Caco-2 (cell line): ENCODE results near the gene EME2. TPM values are rescaled to one million over a fixed set of nuclear protein-coding genes. Genes with fewer than 3 reads are reported as not detected.
"Not testable (repeated sequence)": the region's sequence is repeated elsewhere in the genome, so short reads cannot be mapped to it uniquely, and the experiment has no call there.

Experiments used
- BruUV-seq: library from RNA; stranded (reverse); fragments of 400-500 nt; replicated peaks from 2 replicates; lab custom pipeline; 2021; lab: Mats Ljungman, UMichigan
- CTCF ChIA-PET: fragments of 300-600 bp; sonication (Branson Sonifier 250); formaldehyde crosslinking; loops from one replicate; lab custom pipeline; 2022; ENCODE audit warnings: antibody characterized with exemption; lab: Charles Lee
- POLR2A ChIA-PET: fragments of 300-600 bp; sonication (Branson Sonifier 250); formaldehyde crosslinking; loops from one replicate; lab custom pipeline; 2022; ENCODE audit warnings: antibody characterized with exemption; lab: Charles Lee
- DNase-seq, 2 experiments: peaks; one replicate each; pipeline versions ENCODE4 v3.0.0 to v3.0.0-alpha.2; 2020 to 2022
- H3K27me3 ChIP-seq: replicated peaks from 2 replicates; pipeline ENCODE4 v1.6.0; 2011; ENCODE audit warnings: low read length; ENCODE audit not compliant: control insufficient read depth, insufficient read depth
- H3K36me3 ChIP-seq: 2 replicates; pipeline ENCODE4 v1.5.1; 2011; ENCODE audit warnings: low read length; ENCODE audit not compliant: control insufficient read depth, insufficient read depth
- H3K4me1 ChIP-seq: fragments of 250-450 bp; sonication (Bioruptor Pico); 2 replicates; pipeline ENCODE4 v1.5.1; 2020; ENCODE audit warnings: mild to moderate bottlenecking
- H3K4me3 ChIP-seq: 2 replicates; pipeline ENCODE4 v1.5.1; 2011; ENCODE audit warnings: low read depth, mild to moderate bottlenecking, control low read depth, low read length
- H3K9me3 ChIP-seq: fragments of 250-450 bp; sonication (Bioruptor Pico); 2 replicates; pipeline ENCODE4 v1.5.1; 2020; ENCODE audit warnings: mild to moderate bottlenecking, moderate library complexity
- H3K27ac Mint-ChIP-seq: one replicate; pipeline ENCODE4 v1.8.0; 2022; ENCODE audit warnings: mixed read lengths; ENCODE audit not compliant: unreplicated experiment
- H3K27me3 Mint-ChIP-seq: one replicate; pipeline ENCODE4 v1.8.0; 2022; ENCODE audit warnings: mixed read lengths; ENCODE audit not compliant: insufficient read depth, unreplicated experiment
- H3K36me3 Mint-ChIP-seq: one replicate; pipeline ENCODE4 v1.8.0; 2022; ENCODE audit warnings: mild to moderate bottlenecking, mixed read lengths; ENCODE audit not compliant: insufficient read depth, unreplicated experiment
- H3K4me1 Mint-ChIP-seq: one replicate; pipeline ENCODE4 v1.8.0; 2022; ENCODE audit warnings: low read depth, mixed read lengths; ENCODE audit not compliant: unreplicated experiment
- H3K4me3 Mint-ChIP-seq: one replicate; pipeline ENCODE4 v1.8.0; 2022; ENCODE audit warnings: mild to moderate bottlenecking, moderate library complexity, mixed read lengths; ENCODE audit not compliant: unreplicated experiment
- H3K9me3 Mint-ChIP-seq: one replicate; pipeline ENCODE4 v1.8.0; 2022; ENCODE audit warnings: mixed read lengths; ENCODE audit not compliant: unreplicated experiment
- CTCF ChIP-seq, 2 experiments: fragments of 200-600 bp in 1 of 2; IDR thresholded peaks; 1 replicate in 1 of 2; 2 replicates in 1 of 2; pipeline versions ENCODE4 v1.5.1 to v1.8.0; 2011 to 2022; ENCODE audit warnings: antibody characterized with exemption in 1 of 2, control low read depth in 1 of 2, inconsistent platforms in 1 of 2, low read depth in 1 of 2, low read length in 1 of 2, mild to moderate bottlenecking in 1 of 2, moderate library complexity in 1 of 2; ENCODE audit not compliant: insufficient read depth in 1 of 2, severe bottlenecking in 1 of 2, unreplicated experiment in 1 of 2
- intact Hi-C: fragments of 100-400 bp; cut with micrococcal nuclease; formaldehyde crosslinking; loops from one replicate; pipeline ENCODE4 v1.10.0; 2022; ENCODE audit not compliant: unreplicated experiment
- total RNA-seq: library from RNA; stranded (reverse); gene quantifications from 2 replicates; pipeline ENCODE4 v1.2.3, GENCODE V29; 2022

The EME2 gene
- total RNA-seq, 1 experiment from 2014 or later, result 24.1 TPM

GRCh38 chr16:1732071-1732470, 40.5 kb upstream of the EME2 start:
- Histone ChIP-seq H3K9me3 (peaks cover 5% of the 10 kb centered on the region; the same call in 1 of the 2 replicates), H3K36me3 (no peaks in the 10 kb centered on the region; the same call in none of the 2 replicates), H3K4me3 (no peak overlapping the region), H3K4me1 (no peaks in the 10 kb centered on the region), H3K27me3 (no peaks in the 10 kb centered on the region)
- no peaks in the 10 kb centered on the region for H3K4me1 Mint-ChIP-seq
- H3K9me3 Mint-ChIP-seq, result no peaks in the 10 kb centered on the region
- no peaks in the 10 kb centered on the region for H3K27me3 Mint-ChIP-seq
- H3K27ac Mint-ChIP-seq, result no peak overlapping the region
- DNase-seq, result no peak
- no peak for TF ChIP-seq CTCF (IDR thresholded peaks at IDR 0.05; ENCODE audit: insufficient read depth in 1 of 2, low read depth in 1 of 2, low read length in 1 of 2, severe bottlenecking in 1 of 2, unreplicated experiment in 1 of 2)
- BruUV-seq, result no TSS peak
- H3K4me3 Mint-ChIP-seq, result no peak overlapping the region
- CTCF ChIA-PET, result no interaction called here
- H3K36me3 Mint-ChIP-seq, result peaks cover 21% of the 10 kb centered on the region
- POLR2A ChIA-PET, result no interaction called here
- intact Hi-C loops, result no loop called here

- H3K4me1 ChIP-seq, H3K4me3 ChIP-seq, intact Hi-C loops, H3K27me3 Mint-ChIP-seq, DNase-seq, CTCF ChIA-PET, H3K9me3 Mint-ChIP-seq, H3K4me1 Mint-ChIP-seq, BruUV-seq, POLR2A ChIA-PET, H3K27ac Mint-ChIP-seq, H3K4me3 Mint-ChIP-seq, H3K36me3 ChIP-seq, H3K27me3 ChIP-seq, H3K9me3 ChIP-seq: not testable (repeated sequence)
- peaks cover 17% of the 10 kb centered on the region for H3K36me3 Mint-ChIP-seq
Observed at GRCh38 chr16:1732551-1732987, 40.0 kb upstream of the EME2 start.

- Histone ChIP-seq H3K27me3 (no peaks in the 10 kb centered on the region), H3K4me1 (no peaks in the 10 kb centered on the region), H3K9me3 (peaks cover 5% of the 10 kb centered on the region; the same call in 1 of the 2 replicates), H3K36me3 (no peaks in the 10 kb centered on the region; the same call in none of the 2 replicates), H3K4me3 (no peak overlapping the region)
- Mint-ChIP-seq H3K4me3 (no peak overlapping the region), H3K27ac (no peak overlapping the region), H3K27me3 (no peaks in the 10 kb centered on the region), H3K9me3 (no peaks in the 10 kb centered on the region), H3K4me1 (no peaks in the 10 kb centered on the region), H3K36me3 (peaks cover 10% of the 10 kb centered on the region)
- no peak for TF ChIP-seq CTCF (IDR thresholded peaks at IDR 0.05; ENCODE audit: insufficient read depth in 1 of 2, low read depth in 1 of 2, low read length in 1 of 2, severe bottlenecking in 1 of 2, unreplicated experiment in 1 of 2)
- intact Hi-C loops, result no loop called here
- DNase-seq, result no peak
- CTCF ChIA-PET, result no interaction called here
- POLR2A ChIA-PET, result no interaction called here
- no TSS peak for BruUV-seq
Observed at GRCh38 chr16:1734123-1734522, 38.5 kb upstream of the EME2 start.

- intact Hi-C loops, result no loop called here
- CTCF ChIA-PET, result no interaction called here
- Histone ChIP-seq H3K4me3 (no peak overlapping the region), H3K4me1 (no peaks in the 10 kb centered on the region), H3K36me3 (no peaks in the 10 kb centered on the region; the same call in none of the 2 replicates), H3K27me3 (no peaks in the 10 kb centered on the region), H3K9me3 (peaks cover 5% of the 10 kb centered on the region; the same call in 1 of the 2 replicates)
- no peak overlapping the region for H3K27ac Mint-ChIP-seq
- TF ChIP-seq CTCF (IDR thresholded peaks at IDR 0.05; ENCODE audit: insufficient read depth in 1 of 2, low read depth in 1 of 2, low read length in 1 of 2, severe bottlenecking in 1 of 2, unreplicated experiment in 1 of 2), result no peak
- H3K36me3 Mint-ChIP-seq, result peaks cover 10% of the 10 kb centered on the region
- H3K27me3 Mint-ChIP-seq, result no peaks in the 10 kb centered on the region
- H3K4me1 Mint-ChIP-seq, result no peaks in the 10 kb centered on the region
- no peak for DNase-seq
- BruUV-seq, result no TSS peak
- H3K9me3 Mint-ChIP-seq, result no peaks in the 10 kb centered on the region
- H3K4me3 Mint-ChIP-seq, result no peak overlapping the region
- POLR2A ChIA-PET, result no interaction called here
Observed at GRCh38 chr16:1734816-1735215, 37.8 kb upstream of the EME2 start.
